Astrocyte of the spinal cord (primary cell): ENCODE data around the gene EBNA1BP2.

Source experiments
- DNase-seq: peaks from one replicate; pipeline ENCODE4 v3.0.0; 2011; ENCODE audit warnings: low read depth, low spot score
- H3K4me3 ChIP-seq: 2 replicates; pipeline ENCODE4 v1.5.1; 2011; ENCODE audit warnings: low read depth, mild to moderate bottlenecking, low read length, moderate library complexity
- in situ Hi-C: cut with HindIII; loops from 2 replicates; pipeline ENCODE4 v1.10.0; 2017; ENCODE audit warnings: low sequenced_read_pairs
- TF ChIP-seq, protein P1 (sequence below): IDR thresholded peaks from 2 replicates; pipeline ENCODE4 v1.5.1; 2012; ENCODE audit warnings: low read depth, mild to moderate bottlenecking, low read length, inconsistent platforms

Gene EBNA1BP2

DNA sequence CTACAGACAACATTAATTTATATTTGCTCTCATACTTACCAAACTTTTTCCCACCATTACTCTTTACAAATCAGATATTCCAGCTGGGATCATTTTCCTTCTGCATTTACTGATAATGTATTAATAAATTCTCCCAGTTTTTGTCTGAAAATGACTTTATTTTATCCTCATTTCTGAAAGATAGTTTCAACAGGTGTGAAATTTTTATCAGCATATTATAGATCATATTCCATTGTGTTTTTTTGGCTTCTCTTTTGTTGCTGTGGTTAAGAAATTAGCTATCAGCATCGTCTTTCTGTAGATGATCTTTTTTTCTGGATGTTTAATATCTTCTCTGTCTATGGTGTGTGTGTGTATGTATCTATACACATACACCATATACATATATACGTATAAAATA is 2.8 kb upstream of the EBNA1BP2 start:
- in situ Hi-C loops: no loop called here
- no peak overlapping the region for H3K4me3 ChIP-seq
- TF ChIP-seq, protein P1, sequence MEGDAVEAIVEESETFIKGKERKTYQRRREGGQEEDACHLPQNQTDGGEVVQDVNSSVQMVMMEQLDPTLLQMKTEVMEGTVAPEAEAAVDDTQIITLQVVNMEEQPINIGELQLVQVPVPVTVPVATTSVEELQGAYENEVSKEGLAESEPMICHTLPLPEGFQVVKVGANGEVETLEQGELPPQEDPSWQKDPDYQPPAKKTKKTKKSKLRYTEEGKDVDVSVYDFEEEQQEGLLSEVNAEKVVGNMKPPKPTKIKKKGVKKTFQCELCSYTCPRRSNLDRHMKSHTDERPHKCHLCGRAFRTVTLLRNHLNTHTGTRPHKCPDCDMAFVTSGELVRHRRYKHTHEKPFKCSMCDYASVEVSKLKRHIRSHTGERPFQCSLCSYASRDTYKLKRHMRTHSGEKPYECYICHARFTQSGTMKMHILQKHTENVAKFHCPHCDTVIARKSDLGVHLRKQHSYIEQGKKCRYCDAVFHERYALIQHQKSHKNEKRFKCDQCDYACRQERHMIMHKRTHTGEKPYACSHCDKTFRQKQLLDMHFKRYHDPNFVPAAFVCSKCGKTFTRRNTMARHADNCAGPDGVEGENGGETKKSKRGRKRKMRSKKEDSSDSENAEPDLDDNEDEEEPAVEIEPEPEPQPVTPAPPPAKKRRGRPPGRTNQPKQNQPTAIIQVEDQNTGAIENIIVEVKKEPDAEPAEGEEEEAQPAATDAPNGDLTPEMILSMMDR: no peak
- DNase-seq: no peak

DNA sequence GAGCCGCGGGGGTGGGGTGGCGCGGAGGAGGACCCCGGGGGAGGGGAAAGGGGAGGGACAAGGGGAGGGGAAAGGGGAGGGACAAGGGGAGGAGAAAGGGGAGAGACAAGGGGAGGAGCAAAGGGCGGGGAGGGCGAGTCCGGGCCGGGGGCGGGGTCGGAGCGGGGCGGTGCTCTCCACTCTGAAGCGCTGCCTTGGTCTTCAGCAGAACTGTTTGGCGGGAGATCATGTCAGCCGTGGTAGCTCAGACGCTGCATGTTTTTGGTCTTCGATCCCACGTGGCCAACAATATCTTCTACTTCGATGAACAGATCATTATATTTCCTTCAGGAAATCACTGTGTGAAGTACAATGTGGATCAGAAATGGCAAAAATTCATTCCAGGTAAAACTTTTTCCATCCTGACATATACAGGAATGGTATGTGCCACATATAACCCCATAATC is 460 bp upstream of the EBNA1BP2 start:
- TF ChIP-seq, protein P1: no peak
- in situ Hi-C loops: no loop called here
- DNase-seq: peak; percentile 85
- peak overlapping the region; percentile 97 for H3K4me3 ChIP-seq

DNA sequence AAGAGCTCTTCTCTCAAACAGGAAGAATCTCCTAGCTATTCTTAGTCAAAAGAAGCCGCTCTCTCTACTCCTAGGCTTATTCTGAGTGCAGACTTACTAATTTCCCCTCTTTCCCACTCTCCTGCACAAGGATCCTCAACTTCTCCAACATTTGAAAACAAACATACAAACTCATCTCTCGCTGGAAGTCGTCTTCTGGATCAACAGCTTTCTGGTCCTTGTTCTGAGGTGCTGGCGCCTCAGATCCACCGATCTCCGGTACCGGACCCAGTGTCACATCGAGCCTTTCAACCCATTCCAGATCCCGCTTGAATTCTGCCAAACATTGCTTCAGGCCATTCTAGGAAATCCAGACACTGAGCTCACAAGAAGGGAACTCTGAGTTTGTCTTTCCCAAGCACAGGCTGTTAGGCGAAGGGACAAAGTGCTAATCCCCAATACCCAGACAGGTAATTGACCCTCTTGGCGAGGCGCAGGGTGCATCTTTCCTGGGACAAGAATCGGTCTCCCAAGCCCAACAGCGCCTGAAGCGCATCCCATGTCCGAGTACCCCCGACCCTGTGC is 696 bp downstream of the EBNA1BP2 start:
- peak overlapping the region; percentile 97 for H3K4me3 ChIP-seq
- no peak for DNase-seq
- TF ChIP-seq, protein P1: no peak
- in situ Hi-C loops: no loop called here

DNA sequence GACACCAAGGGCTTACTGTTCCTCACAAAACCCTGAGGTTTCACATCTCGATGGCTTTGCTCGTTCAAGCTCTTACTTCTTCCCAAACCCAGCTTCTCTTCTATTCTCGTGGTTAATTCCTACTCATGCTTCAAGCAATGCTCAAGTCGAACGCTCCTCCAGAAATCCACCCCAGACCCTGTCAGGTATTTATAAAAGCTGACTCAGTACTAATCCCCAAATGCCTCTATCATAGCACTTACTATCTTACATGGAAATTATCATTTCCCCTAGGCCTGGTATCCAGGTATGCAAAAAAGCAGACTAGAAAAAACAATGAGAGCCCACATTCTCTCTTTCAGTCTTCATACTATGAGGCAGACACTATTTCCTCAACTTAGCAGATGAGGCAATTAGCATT is 6.3 kb downstream of the EBNA1BP2 start:
- in situ Hi-C loops: no loop called here
- TF ChIP-seq, protein P1: no peak
- H3K4me3 ChIP-seq: no peak overlapping the region
- DNase-seq: no peak

DNA sequence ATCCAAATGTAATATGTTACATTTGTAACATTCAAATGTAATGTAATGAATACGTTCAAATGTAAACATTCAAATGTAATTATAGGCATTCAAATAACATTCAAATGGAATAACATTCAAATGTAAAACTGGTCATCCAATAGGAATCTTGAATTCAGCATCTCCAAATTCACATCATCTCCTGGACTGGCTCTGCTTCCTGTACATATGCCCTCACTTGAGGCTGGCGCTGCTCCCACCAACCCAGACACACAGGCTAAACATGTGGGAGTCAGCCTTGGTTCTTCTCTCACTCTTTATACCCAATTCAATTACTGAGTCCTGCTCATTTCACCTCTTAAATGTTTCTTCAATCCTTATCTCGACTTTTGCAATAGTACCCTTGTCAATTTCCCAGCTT is 6.9 kb downstream of the EBNA1BP2 start:
- in situ Hi-C loops: no loop called here
- no peak overlapping the region for H3K4me3 ChIP-seq
- TF ChIP-seq, protein P1: no peak

DNA sequence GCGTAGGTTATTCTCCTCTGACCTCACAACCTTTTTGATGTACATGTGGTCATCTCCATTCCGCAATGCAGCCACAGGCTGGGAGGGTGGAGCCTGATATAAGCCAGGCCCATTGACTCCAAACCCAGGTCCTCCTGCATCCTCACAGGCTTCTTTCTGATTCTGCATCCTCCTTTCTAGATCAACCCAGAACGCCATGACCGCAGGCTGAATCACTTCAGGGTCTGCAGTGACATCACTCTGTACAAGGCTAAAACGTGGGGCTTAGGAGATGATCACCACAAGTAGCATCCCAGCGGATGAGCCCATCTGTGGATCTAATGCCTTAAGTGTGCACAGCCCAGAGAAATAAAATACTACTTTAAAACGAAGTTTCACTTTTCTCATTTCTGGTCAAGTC is 16.1 kb downstream of the EBNA1BP2 start:
- no peak overlapping the region for H3K4me3 ChIP-seq
- in situ Hi-C loops: no loop called here
- TF ChIP-seq, protein P1: no peak
- no peak for DNase-seq

More for the DNA sequence above, 6.9 kb downstream of the EBNA1BP2 start:
- no peak for DNase-seq
